ENCODE measurements around the gene CTLA4.

- no peak for TF ChIP-seq EZH2 (IDR thresholded peaks at IDR 0.05; ENCODE audit: insufficient read depth, poor library complexity, severe bottlenecking)
- TF ChIP-seq EZH2phosphoT487 (IDR thresholded peaks at IDR 0.05; ENCODE audit: insufficient read depth, low read depth): no peak
These were observed 30.0 kb downstream of the CTLA4 start for GRCh38 chr2:203897544-203897943.
